AG08396 (cell line): ENCODE data around the gene C2orf42.
"Not testable (repeated sequence)": the region's sequence is repeated elsewhere in the genome, so short reads cannot be mapped to it uniquely, and the experiment has no call there.

ENCODE experiments used
- DNase-seq: peaks from one replicate; pipeline ENCODE4 v3.0.0; 2012; ENCODE audit warnings: low spot score, mixed read lengths

The C2orf42 gene

GRCh38 chr2:70190418-70191243, at the start of gene C2orf42:
TSS of gene C2orf42 (minus strand) at chr2:70191019. CDS start at chr2:70181985, 9,034 bp downstream.
- peak; percentile 96 for DNase-seq

GRCh38 chr2:70240599-70240998, 49.8 kb upstream of the C2orf42 start:
- no peak for DNase-seq

GRCh38 chr2:70233926-70234325, 43.1 kb upstream of the C2orf42 start:
- no peak for DNase-seq

GRCh38 chr2:70226781-70227180, 36.0 kb upstream of the C2orf42 start:
- DNase-seq, result no peak

- not testable (repeated sequence) for DNase-seq
These were observed 32.5 kb upstream of the C2orf42 start for GRCh38 chr2:70223305-70223704.

- DNase-seq, result peak; percentile 50
These were observed 24.2 kb upstream of the C2orf42 start for GRCh38 chr2:70214953-70215549.

GRCh38 chr2:70214365-70214764, 23.5 kb upstream of the C2orf42 start:
- no peak for DNase-seq

GRCh38 chr2:70212298-70212932, 21.6 kb upstream of the C2orf42 start:
- DNase-seq, result no peak

GRCh38 chr2:70211595-70211994, 20.8 kb upstream of the C2orf42 start:
- no peak for DNase-seq

GRCh38 chr2:70204452-70204851, 13.6 kb upstream of the C2orf42 start:
- no peak for DNase-seq

GRCh38 chr2:70203086-70203485, 12.3 kb upstream of the C2orf42 start:
- DNase-seq, result no peak

- DNase-seq, result no peak
These were observed 11.5 kb upstream of the C2orf42 start for GRCh38 chr2:70202236-70202806.

- no peak for DNase-seq
These were observed 11.0 kb upstream of the C2orf42 start for GRCh38 chr2:70201831-70202230.

- DNase-seq, result no peak
These were observed 10.5 kb upstream of the C2orf42 start for GRCh38 chr2:70201225-70201768.

- DNase-seq, result no peak
These were observed 8.6 kb upstream of the C2orf42 start for GRCh38 chr2:70199320-70199864.

- no peak for DNase-seq
These were observed 1.7 kb upstream of the C2orf42 start for GRCh38 chr2:70192516-70192915.

GRCh38 chr2:70191244-70191735, 471 bp upstream of the C2orf42 start:
- no peak for DNase-seq

- DNase-seq, result no peak
These were observed 2.4 kb downstream of the C2orf42 start for GRCh38 chr2:70188460-70188859.

- not testable (repeated sequence) for DNase-seq
These were observed 3.6 kb downstream of the C2orf42 start for GRCh38 chr2:70187170-70187569.

- DNase-seq, result no peak
These were observed 8.1 kb downstream of the C2orf42 start for GRCh38 chr2:70182689-70183088.

GRCh38 chr2:70181363-70181956, 9.4 kb downstream of the C2orf42 start:
- no peak for DNase-seq

- no peak for DNase-seq
These were observed 17.3 kb downstream of the C2orf42 start for GRCh38 chr2:70173520-70173919.
